Stimulated activated CD4-positive, alpha-beta T cell treated with anti-CD3 and anti-CD28 coated beads, TNF-alpha, amount 100 ng/mL, for 24 hours (primary cell): Measurements from ENCODE around the gene COPS3.

Source experiments
- DNase-seq, 3 experiments: peaks; one replicate each; pipeline ENCODE4 v3.0.0-alpha.2; 2020; ENCODE audit warnings: low read depth in 3 of 3

COPS3 gene

GRCh38 chr17:17216776-17217175 is 64.3 kb downstream of the COPS3 start:
- DNase-seq, result no peak

- no peak for DNase-seq
These were observed 64.8 kb downstream of the COPS3 start for GRCh38 chr17:17216236-17216635.

GRCh38 chr17:17215575-17215974 is 65.5 kb downstream of the COPS3 start:
- no peak for DNase-seq

GRCh38 chr17:17214646-17215436 is 66.2 kb downstream of the COPS3 start:
- no peak for DNase-seq

GRCh38 chr17:17213775-17214174 is 67.3 kb downstream of the COPS3 start:
- no peak for DNase-seq

- no peak for DNase-seq
These were observed 73.0 kb downstream of the COPS3 start for GRCh38 chr17:17207998-17208397.

- no peak for DNase-seq
These were observed 74.1 kb downstream of the COPS3 start for GRCh38 chr17:17206913-17207335.

- DNase-seq, result peak; percentile 76 to 90 (median 81)
These were observed 74.7 kb downstream of the COPS3 start, which contains the start of gene PLD6 for GRCh38 chr17:17206124-17206912. Gene PLD6, minus strand, starts transcription at chr17:17206333. Its CDS starts 47 bp downstream, at chr17:17206286.

GRCh38 chr17:17205368-17206123 is 75.5 kb downstream of the COPS3 start:
- peak; percentile 28 to 62 (median 42) for DNase-seq

- DNase-seq, result no peak
These were observed 76.3 kb downstream of the COPS3 start for GRCh38 chr17:17204635-17205231.

GRCh38 chr17:17204041-17204591 is 76.9 kb downstream of the COPS3 start:
- DNase-seq, result no peak

- no peak for DNase-seq
These were observed 77.8 kb downstream of the COPS3 start for GRCh38 chr17:17203173-17203730.

- DNase-seq, result no peak
These were observed 79.1 kb downstream of the COPS3 start for GRCh38 chr17:17201907-17202306.

GRCh38 chr17:17201271-17201670 is 79.8 kb downstream of the COPS3 start:
- no peak for DNase-seq

GRCh38 chr17:17200831-17201230 is 80.2 kb downstream of the COPS3 start:
- no peak for DNase-seq

GRCh38 chr17:17200311-17200710 is 80.7 kb downstream of the COPS3 start:
- no peak for DNase-seq

- DNase-seq, result no peak
These were observed 82.8 kb downstream of the COPS3 start for GRCh38 chr17:17198281-17198680.

- DNase-seq, result no peak
These were observed 84.3 kb downstream of the COPS3 start for GRCh38 chr17:17196776-17197175.
